Stimulated activated CD8-positive, alpha-beta memory T cell treated with anti-CD3 and anti-CD28 coated beads, Interleukin-12 subunit alpha, Interleukin-12 subunit beta, amount 100 ng/mL, for 24 hours (primary cell): Measurements from ENCODE around the gene INPP1.
"Not testable (repeated sequence)": the region's sequence is repeated elsewhere in the genome, so short reads cannot be mapped to it uniquely, and the experiment has no call there.

ENCODE experiments used
- DNase-seq: peaks from one replicate; pipeline ENCODE4 v3.0.0-alpha.2; 2020; ENCODE audit errors: extremely low read depth

Gene INPP1

GRCh38 chr2:190343536-190344275 lies at the start of gene INPP1:
Gene INPP1 (plus strand): TSS chr2:190343589. CDS start chr2:190360103, 16,514 bp downstream.
- DNase-seq, result no peak

- DNase-seq, result not testable (repeated sequence)
These were observed 45.5 kb upstream of the INPP1 start for GRCh38 chr2:190297880-190298279.

DNA sequence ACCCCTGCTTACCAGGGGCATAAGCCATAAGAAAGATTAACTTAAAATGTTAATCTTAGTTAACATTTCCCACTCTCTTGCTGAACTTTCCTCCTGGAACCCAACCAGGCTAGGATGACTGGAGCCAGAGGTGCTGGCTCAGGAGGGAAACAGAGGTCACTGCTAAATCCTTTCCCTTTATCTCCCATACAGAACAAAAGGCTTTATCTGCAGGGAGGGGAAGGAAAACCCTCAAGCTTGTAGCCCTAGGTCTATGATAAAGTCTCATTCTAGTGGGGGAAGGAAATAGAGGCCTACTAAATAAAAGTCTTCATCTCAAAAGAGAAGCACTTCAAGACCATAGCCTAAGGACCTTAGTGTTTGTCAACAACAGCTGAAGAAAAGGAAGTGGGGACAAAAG lies 42.4 kb upstream of the INPP1 start:
- DNase-seq, result no peak

GRCh38 chr2:190302052-190302451 lies 41.3 kb upstream of the INPP1 start:
- no peak for DNase-seq

GRCh38 chr2:190303647-190304046 lies 39.7 kb upstream of the INPP1 start:
- DNase-seq, result no peak

DNA sequence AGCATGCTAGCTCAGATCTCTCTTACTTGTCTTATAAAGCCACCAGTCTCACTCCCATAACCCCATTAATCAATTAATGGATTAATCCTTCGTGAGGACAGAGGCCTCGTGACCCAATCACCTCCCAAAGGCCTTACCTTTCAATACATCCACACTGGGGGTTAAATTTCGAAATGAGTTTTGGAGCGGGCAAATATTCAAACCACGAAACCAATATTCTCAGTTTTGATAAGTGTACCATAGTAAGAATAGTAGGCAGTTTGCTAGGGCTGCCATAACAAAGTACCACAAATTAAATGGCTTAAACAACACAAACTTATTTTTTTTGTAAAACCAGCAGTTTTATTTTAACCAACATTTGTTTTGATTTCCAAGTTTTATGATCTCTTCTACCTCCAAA lies 39.0 kb upstream of the INPP1 start:
- no peak for DNase-seq

GRCh38 chr2:190308031-190308430 lies 35.4 kb upstream of the INPP1 start:
- no peak for DNase-seq

DNA sequence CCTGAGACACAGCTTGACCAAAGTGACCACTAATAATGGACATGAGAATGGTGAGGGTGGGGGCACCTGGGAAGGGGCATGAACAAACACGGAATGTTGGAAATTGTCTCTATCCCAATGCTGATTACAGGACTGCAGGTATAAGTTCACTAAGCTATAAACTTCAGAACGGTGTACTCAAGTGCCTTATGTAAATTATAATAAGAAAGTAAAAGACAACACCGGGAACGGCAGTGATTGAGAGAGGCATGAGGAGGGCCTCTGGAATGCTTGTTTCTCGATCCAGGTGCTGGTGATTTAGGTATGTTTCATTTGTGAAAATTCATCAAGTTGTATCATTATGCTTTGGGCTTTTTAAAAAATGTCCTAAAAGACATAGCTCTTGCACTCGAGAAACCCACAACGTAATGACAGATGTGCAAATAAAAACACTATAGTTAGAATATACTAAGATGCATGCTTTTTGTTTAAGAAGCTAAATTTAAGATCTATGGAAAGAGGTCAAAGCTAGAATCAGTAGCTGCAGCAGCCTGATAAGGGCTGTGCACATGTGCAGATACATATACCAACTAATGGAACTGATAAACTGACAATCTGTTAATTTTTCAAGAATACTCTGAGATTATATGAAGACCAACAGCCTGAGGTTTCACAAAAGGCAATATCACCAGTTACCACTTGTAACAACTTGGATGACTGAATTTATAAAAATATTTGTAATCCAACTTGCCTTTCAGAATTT lies 31.3 kb upstream of the INPP1 start:
- DNase-seq, result no peak

GRCh38 chr2:190312635-190313025 lies 30.8 kb upstream of the INPP1 start:
- DNase-seq, result not testable (repeated sequence)

DNA sequence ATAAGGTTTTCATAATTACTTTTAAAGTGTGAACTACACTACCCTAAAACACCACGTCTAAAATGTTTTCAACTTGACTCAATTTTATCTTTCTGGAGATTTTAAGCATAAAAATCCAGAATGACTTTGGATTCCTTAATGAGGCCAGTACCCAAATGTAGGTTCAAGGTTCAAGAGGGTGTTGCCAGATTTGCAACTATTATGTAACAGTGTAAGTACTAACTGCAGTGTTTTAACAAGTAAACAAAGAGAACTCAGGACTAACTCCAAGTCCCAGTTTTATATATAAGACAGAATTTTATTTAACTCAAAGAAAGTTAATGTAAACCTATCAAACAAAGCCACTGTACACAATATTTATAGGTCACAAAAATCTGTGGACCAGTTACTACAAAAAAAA lies 29.5 kb upstream of the INPP1 start:
- DNase-seq, result no peak

DNA sequence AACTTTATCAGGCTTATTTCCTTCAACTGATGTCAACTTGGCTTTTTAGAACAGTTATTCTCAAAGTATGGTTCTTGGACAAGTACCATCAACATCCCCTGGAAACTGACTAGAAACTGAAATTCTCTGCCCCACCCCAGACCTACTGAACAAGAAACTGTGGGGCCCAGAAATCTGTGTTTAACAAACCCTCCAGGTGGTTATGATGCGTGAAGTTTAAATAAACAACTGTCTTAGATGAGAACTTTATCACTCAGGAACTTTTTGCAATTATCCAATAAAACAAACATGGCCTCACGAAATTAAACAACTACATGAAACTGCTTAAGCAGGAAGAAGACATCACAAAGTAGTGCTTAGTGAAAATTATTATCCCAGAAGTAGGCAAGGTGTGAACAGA lies 28.1 kb upstream of the INPP1 start:
- DNase-seq, result no peak

DNA sequence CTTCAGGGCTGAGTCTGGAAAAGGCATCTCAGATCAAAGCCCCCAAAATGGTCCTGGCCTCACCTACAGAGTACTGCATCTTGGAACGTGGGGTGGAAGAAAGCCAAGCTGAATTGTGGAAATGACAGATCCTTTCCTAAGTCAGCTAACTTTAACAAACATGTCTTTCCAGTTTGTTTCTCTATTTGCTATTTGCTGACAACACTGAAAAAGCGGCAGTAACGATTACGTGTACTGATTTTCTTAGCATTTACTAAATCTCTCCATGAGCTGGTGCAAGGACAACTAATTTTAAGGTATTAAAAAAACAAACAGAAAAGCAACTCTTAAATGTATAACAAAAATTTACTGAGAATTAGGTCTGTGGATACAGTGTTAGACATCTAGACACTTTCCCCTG lies 24.9 kb upstream of the INPP1 start:
- DNase-seq, result no peak

GRCh38 chr2:190318931-190319554 lies 24.3 kb upstream of the INPP1 start:
- no peak for DNase-seq

GRCh38 chr2:190319555-190320498 lies 23.6 kb upstream of the INPP1 start, which contains the start of gene HIBCH:
Gene HIBCH (minus strand): TSS chr2:190319826. CDS start chr2:190319750, 76 bp downstream.
- peak; percentile 86 for DNase-seq

DNA sequence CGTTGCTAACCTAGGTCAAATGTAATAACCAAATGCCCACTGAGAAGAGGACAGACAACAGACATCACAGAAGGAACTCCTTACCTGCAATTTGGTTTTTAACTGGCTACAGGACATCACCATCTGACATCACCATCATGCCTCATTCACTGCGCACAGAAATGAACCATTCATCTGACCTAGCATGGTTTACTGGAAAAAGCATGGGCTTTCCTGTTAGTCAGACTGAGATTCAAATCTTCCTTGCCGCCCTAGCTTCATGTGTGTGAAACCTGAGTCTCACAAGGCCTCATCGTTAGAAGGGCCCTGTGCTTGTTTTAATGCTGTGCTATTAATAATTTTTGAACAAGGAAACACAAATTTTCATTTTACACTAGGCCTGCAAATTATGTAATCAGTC lies 22.7 kb upstream of the INPP1 start:
- no peak for DNase-seq

DNA sequence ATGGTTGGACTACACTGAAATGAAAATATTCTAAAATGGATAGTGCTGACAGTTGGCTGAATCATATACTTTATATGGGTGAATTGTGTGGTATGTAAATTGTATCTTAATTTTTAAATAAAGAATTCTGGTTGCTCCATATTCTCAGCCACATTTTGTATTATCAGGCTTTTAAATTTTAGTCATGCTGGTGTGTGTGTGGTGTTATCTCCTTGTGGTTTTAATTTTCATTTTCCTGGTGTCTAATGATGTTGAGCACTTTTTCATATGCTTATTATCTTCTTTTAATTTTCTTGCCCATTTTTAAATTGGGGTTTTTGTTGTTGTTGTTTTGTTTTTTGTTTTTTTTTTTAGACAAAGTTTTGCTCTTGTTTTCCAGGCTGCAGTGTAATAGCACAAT lies 20.0 kb upstream of the INPP1 start:
- DNase-seq, result no peak

DNA sequence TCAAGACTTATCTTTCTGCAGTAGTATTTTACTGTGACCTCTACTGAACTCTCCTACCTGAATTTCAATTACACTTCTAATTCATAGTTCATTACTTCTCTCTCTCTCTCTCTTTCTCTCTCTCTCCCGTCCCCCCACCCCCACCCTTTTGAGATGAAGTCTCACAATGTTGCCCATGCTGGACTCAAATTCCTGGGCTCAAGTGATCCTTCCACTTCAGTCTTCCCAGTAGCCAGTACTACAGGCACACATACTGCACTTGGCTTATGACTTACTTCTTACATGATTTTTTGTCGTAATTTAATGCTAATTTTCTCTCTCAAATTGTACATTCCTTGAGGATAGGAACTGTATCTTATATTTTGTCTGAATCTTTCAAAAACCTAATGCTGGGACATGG lies 17.8 kb upstream of the INPP1 start:
- DNase-seq, result no peak

GRCh38 chr2:190327867-190328572 lies 15.4 kb upstream of the INPP1 start:
- no peak for DNase-seq

GRCh38 chr2:190328573-190329147 lies 14.7 kb upstream of the INPP1 start:
- DNase-seq, result no peak

DNA sequence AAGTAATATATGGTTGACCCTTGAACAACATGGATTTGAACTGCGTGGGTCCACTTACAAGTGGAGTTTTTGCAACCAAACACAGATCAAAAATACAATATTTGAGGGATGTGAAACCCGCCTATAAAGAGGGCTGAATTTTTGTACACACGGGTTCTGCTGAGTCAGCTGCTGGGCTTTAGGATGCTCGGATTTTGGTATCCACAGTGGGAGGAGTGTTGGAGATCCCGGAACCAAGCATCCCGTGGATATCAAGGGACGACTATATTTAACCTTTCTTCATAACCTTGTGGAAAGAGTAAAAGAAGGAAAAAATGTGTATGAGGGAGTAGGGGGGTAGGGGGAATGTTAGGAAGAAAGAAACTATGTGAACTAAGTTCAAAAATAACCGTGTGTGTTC lies 10.0 kb upstream of the INPP1 start:
- no peak for DNase-seq

DNA sequence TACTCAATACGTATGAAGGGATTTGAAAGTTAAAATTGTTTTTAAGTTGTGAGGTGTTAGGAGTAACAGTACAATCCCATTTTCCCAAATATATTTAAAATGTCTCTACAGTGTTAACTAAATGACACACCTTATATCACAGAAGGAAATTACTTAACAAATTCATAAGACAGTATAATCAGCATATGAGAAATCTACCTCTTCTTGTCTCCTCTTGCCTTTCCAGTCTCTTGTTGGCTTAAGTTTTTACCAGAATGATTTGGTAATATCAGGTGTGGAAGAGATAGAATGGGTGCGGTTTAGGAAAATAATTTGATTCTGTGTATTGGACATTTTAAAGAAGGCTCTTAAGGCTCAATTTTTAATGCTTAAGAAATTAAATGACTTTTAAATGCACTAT lies 9.5 kb upstream of the INPP1 start:
- no peak for DNase-seq
